Fibroblast of skin of right biceps (primary cell): ENCODE measurements around the gene EVI5.

Experiments
- DNase-seq: peaks from one replicate; pipeline ENCODE4 v3.0.0-alpha.2; 2013

EVI5 gene

DNA sequence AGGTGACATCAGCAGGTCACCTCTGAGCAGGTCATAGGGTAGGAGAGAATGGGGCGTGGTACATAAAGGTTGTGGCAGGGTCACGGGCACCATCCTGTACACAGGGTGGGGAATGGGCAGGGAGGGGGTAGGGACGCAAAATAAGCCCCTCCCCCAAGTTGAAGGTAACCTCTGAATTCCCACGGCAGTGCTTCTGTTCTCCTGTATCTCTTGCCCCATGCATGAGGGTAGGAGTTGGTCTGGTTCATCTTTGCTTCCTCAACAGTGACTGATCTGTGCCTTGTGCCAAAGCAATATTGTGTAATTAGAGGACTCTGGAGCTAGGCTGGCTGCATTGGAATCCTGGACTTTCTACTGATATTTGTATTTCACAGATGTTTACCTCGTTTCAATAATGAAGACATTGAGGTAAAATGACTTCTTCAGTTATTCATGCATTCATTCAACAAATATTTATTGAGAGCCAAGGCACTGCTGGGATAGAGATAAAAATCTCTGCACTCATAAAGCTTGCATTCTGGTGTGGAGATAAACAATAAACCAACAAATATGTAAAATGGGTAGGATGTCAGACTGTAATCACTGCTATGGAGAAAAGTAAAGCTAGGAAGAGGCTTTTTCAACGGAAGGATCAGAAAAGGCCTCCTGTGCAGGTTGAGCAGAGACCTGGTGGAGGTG is 279.8 kb downstream of the EVI5 start:
- no peak for DNase-seq

DNA sequence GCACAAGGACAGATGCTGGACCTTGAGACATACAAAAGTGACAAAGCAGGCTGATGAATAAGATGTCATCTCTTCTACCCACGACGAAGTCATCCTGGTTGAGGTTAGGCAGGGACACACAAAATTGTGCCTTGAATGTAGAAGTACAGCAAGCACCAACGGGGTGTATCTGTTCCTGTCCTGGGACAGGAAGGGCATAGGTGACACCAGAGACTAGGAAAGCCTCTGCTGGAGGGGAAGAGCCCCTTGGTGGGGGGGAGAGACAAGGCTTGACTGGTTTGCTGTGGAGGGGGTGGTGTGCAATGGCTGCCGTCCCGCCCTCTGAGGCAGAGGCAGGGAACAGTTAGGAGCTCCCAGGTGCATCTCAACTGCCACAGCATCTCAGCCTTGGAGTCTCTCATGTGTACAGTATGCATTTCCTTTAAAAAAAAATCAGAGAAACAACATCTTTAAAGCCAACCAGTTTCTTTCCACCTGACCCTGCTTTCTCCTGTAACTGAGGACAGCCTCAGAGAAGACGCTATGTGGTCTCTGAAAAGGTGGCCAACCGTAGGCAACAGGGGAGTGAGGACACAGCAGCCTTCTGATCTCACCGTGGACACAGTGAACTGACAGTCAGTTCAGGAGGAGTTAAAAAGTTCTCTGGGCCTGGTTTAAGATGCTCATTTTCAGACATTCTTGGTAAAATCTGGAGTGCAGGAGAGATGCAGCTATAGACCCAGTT is 280.5 kb downstream of the EVI5 start:
- DNase-seq, result no peak

DNA sequence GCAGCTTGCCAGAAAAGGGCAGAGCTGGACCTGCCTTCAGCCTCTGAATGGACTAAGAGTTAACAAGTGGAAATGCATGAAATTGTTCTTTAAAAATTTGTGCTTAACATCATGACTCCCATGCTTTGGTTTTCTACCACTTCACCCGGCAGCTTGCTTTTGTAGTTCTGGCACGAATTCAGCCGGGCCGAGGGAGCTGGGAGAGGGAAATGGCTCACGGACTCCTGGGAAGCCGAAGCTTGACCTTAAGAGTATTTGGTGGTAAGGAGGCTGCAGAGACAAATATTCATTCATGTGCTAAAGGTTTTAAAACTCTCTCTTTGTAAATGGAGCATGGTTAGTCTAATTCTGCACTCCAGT is 281.0 kb downstream of the EVI5 start:
- DNase-seq, result no peak

DNA sequence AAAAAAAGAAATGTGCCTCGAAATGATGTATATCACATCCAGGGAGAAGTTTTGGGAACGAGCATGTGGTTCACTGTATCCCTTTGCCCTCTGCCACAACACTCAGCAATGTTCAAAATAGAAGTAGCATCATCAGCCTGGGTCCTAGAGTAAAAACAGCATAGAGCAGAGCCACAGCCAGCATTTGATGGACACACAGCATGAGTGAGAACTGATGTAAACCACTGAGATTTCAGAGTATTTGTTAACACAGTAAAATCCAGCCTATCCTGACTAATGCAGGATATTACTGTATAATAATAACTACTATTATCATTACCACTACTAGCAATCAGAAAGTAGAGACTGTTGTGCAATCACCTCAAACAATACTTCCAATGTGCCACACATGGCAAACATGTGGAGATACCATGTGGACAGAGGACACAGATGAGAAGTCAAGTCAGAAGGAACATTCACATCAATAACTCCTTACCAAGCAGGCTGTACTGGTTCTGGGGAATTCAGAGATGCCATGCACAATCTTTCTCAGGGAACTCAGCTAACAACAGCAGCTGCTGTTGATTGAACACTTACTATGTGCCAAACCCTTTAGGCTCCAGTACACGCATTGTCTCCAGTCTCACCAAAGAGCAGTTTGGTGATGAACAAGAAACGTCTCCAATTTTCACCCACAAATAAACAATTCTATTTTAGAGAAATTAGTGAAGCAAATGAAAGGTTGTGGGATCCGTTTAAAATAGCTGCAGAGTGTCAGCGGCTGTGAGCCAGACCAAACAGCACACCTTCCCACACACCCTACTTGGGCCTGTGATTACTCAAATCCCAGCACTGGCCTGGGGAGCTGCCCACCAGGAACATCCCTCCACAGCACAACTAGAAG is 281.6 kb downstream of the EVI5 start:
- no peak for DNase-seq

DNA sequence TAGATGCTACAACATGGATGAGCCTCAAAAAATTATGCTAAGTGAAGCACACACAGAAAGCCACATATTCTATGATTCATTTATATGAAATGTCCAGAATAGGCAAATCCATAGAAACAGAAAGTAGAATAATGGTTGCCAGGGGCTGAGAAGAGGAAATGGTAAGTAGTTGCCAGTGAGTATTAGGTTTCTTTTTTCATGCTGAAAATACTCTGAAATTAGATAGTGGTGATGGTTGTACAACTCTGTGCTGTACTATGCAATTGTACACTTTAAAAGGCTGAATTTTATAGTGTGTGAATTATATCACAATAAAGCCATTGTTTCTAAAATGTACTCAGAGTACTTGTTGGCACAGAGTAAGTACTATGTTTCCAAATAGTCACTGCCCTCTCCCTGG is 282.7 kb downstream of the EVI5 start:
- peak; percentile 63 for DNase-seq

DNA sequence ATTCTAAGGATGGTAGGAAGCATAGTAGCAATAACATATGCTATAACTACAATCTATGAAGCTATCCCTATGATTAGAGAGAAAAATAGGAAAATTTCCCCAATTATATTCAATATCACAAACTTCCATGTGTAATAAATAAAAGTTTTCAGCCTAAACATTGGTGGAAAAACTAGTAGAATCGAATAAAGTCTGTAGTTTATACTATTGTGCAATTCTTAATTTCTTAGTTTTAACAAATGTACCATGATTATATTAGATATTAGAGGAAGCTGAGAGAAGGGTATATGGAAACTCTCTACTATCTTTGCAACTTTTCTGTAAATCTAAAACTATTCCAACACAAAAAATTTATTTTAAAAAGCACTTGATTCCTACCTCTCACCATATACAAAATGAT is 284.4 kb downstream of the EVI5 start:
- DNase-seq, result no peak

DNA sequence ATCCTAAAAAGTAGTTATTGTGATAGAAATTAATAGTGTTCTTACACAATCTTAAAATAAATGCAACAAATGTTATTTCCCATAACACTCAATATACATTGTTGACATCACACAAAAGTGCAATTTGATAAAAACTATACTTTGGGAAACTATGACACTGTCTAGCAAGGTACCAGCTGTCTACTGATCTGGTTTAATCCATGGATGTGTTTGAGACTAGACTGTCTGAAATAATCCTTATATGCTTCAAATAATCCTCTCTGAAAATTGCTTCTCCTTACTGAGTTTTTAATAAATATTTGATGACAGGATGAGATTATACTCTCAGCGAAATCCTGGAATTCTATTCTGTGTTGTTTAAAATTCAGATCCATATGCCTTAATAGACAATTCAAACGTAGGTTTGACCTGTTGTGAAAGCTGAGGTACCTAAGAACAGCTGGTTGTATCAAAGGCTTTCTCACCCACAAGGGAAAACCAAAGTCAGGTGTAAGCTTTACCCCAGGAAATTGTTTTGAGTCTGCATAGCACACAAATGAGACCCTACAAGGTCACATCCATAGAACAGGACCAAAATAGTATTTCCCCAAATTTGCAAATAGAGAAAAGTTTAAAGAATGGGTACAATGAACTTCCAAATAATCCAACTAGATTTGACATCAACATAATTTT is 289.4 kb downstream of the EVI5 start:
- DNase-seq, result no peak

DNA sequence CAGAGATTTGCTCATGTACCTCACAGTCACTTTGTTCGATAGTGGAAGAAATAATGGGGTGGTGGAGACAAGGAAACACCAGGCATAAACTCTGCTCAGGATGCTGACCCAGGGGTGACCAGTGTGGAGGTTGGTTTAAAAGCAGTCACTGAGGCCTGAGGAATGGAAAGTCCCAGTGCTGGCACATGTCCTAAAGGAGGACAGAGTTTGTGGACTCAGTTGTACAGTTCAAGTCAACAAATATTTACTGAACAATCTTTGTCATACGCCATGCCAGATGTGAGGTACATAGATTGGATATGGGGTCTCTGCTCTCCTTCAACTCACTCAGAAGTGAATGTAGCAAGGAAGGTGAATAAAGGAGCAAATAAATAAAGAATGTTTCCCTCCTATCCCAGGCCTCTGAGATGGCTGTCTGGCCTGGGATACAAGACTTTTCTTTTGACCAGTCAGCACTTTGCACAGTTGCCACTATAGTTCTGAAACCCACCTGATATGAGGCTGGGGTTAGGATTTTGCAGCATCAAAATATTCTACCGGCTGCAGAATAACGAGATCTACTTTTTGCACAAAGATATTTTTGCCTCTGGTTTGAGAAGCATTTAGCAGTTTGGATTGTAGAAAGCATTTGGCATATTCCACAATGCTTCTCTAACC is 290.3 kb downstream of the EVI5 start:
- DNase-seq, result no peak

DNA sequence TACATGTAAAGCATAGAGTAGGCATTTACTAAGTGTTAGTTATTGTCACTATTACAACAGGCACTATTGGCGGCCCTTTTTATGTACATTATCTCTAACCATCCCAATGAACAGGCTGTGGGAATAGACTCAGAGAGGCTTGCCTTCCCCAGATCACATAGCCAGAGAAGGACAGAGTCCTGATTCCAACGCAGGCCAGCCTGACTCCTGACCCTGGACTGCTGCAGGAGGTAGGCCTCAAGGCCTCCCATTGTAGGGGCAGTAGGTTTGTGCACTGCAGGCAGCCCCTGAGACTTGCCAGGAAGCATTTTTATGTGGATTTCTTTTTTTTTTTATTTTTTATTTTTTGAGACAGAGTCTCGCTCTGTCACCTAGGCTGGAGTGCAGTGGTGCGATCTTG is 291.8 kb downstream of the EVI5 start:
- DNase-seq, result no peak

DNA sequence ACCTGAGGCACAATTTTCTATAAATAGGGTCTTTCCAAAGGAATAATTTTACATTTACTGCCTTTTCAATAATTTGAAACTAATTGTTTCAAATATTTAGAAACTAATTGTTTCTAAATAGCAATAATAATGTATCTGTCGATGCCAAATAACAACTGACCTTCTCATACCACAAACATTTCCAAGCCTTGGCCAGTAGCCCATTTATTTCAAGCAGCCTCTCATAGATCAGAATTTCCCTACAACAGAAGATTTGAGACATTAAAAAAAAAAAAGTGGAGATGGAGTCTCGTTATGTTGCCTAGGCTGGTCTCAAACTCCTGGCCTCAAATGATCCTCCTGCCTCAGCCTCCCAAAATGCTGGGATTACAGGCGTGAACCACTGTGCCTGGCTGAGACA is 296.1 kb downstream of the EVI5 start:
- no peak for DNase-seq

DNA sequence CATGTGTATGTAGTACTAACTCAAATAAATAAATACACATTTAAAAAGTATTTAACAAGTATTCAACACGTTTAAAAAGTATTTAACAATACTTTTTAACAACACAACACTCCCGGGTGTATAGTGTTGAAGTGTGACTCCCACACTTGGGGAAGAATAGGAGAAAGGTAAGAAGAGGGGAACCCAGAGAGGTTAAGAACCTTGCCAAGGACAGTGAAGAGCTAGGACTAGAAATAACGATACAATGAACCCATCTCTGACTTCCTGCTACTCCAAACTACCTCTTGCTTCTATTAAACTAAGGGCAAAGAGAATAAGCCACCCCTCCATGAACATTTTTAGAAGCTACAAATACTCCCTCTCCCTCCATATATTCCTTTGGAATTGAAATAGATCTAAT is 296.5 kb downstream of the EVI5 start:
- no peak for DNase-seq

DNA sequence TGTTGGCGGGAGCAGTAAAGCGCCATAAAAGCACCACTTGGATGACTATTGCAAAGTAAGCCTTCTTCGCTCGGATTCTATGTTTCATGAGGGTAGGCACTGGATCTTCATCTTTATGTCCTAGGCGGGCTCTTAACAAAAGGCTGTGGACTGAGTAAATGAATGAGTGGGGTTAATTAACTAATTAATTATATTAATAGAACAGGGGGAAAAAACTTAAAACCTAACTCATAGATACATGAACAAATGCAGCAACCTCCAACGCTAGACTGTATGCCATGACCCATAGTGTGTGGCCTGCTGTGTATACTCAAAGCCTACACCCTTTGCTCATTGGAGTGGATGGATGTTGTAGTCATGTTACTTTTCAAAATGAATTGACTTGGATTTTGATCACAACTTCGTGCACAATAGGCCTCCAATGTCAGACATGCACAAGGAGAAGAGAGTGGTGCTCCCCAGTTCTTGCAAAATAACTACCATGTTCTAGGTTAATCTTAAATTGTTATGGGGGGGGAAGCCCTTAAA is 297.8 kb downstream of the EVI5 start:
- no peak for DNase-seq

DNA sequence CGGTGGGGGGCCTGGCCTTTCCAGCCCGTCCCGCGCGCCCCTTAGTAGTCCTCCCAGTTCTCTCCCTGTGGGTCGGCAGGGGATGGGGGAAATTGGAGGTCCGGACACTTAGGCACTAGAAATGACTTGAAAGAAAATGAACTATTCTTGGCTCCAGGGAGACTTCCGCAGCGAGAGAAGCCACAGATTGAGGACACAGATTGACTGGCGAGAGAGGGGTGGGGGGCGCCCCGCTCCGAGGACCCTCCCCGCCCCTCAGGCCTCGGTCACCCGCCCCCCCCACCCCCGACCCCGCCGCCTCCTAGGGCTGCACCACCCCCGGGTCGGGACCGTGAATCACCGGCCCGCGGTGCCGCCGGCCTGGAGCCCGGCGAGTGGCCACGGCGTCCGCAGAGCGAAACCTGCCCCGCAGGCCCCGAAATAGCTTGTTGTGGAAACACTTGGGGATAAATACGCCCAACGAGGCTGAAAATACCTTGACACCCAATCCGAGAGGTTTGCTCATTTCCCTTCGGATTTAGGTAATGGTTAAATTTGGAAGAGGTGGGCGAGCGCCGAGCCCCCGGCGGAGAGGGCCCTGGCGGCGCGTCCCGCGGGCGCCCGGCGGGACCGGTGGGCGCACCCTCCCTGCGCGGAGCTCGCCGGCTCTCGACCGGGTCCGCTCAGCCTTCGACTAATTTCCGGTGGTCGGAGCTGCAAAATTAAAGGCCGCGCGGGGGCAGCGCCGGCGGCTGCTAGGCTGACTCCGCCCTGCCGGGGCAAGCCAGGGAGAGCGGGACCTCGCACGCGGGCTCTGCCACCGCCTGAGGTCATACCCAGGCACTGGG is 298.4 kb downstream of the EVI5 start, which contains the start of gene GFI1:
Gene GFI1 (minus strand): TSS at position 675 of the 827 bp plus-strand sequence. CDS start 3,438 bp downstream, outside the sequence.
- no peak for DNase-seq

DNA sequence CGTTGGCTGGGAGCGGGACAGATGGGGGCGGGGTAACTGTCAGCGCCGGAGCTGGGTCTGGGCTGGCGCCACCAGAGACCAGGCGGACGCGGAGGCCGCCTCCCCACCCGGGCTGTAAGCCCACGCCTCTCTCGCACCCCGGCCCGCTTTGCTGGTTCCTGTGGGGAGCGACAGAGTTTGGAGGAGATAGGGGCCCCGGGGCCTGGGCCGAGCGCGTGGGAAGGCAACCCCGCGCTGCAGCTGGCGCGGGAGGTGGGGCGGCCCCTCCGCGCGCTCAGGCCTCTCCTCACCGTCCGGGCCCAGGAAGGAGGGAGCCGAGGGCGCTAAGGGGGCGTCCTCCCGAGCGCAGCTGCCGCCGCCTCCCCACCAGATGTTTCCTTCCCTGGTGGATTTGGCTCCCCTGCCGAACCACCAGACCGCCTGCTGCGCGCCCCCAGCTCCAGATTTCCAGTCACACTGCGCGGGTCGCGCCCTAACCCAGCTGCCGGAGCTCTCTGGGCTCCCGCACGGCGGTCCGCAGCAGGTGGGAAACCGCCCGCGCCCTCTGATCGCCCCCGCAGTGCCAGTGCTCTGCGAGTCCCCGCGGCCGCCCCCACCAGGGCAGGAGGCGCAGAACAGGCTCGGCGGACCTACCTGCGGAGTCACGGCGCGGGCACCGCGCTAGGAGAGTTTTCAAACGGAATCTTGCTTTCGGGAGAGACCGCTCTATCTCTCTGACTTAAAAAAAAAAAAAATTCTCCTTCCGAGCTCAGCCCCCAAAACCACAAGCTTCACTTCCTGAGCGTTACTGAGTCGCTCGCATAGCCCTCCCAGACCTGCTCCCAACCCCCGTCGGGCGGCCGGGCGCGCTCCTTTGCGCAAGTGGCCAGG is 299.3 kb downstream of the EVI5 start:
- no peak for DNase-seq

DNA sequence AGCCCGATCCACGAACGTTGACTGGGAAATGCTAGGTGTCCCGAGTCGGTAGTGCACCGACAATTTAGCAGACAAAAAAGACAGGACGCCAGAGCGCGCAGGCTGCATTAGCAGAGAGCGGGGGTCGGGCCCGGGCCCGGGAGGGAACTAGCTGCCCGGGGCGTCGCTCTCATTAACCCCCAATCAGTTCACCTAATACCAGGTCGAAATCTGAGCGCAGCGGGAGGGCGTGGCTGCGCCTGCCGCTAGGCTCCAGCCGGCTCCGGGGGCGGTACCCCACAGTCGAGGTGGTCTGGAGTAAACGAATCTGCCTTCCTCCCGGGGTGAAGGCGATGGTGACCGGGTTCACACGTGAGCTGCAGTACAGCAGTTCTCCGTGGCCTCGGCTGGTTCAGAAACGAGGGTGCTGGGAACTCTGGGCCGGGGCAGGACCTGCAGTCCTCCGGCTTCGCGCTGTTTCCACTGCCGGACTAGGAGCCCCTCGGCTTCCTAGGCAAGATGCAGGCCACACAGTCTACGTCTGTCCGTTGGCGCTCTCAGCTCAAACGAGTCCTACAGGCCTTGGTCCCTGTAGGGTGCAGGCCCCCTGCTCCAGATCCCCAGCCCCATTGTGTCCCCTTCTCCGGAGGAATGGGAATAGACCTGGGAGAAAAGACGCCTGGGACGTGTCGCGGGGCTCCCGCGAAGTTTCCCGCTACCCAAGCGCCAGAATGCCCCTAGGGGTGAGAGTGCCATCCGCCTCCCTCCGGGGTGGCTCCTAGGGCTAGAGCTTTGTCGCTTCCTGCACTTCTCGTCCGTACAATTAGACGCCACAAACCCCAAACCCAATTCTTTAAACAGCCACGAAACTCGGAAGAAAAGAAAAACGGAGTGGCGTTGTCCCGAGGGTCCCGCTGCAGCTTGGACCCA is 300.2 kb downstream of the EVI5 start:
- no peak for DNase-seq

DNA sequence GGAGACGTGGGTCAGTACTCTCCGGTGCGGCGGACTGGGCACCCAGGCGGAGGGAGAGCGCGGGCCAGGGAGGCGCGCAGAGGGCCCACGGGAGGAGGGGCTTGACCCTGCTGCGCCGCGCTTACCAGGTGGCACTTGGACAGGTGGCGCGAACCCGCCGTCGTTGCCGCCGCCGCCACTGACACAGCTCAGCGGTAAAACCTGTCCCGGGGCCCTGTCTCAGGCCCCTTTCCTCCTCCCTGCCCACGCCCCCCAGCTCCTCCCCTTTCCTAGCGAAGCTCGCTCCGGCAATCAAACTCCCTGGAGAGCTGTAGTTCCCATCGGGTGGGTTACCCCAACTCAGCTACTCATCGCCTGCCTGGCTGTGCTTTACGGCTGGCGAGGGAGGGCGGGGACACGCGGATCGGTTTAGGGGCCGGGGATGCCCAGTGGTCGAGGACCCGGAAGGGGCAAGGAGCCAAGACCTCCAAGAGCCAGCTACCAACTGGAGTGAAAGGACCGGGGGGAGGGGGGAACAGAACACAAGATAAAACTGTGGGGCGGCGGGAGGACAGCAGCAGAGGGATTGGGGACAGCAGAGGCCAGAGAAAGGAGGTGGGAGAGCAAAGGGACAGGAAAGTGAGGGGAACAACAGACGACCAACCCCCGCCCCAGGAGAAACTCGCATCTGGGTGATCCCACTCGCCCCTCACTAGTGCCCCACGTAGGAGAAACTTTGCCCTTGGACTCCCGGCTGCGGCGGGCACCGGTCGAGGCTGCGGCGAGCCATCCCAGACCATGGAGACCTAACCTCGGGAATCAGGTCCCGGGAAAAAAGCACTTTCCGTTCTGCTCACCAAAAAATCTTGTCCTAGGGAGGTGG is 301.1 kb downstream of the EVI5 start:
- DNase-seq, result no peak

DNA sequence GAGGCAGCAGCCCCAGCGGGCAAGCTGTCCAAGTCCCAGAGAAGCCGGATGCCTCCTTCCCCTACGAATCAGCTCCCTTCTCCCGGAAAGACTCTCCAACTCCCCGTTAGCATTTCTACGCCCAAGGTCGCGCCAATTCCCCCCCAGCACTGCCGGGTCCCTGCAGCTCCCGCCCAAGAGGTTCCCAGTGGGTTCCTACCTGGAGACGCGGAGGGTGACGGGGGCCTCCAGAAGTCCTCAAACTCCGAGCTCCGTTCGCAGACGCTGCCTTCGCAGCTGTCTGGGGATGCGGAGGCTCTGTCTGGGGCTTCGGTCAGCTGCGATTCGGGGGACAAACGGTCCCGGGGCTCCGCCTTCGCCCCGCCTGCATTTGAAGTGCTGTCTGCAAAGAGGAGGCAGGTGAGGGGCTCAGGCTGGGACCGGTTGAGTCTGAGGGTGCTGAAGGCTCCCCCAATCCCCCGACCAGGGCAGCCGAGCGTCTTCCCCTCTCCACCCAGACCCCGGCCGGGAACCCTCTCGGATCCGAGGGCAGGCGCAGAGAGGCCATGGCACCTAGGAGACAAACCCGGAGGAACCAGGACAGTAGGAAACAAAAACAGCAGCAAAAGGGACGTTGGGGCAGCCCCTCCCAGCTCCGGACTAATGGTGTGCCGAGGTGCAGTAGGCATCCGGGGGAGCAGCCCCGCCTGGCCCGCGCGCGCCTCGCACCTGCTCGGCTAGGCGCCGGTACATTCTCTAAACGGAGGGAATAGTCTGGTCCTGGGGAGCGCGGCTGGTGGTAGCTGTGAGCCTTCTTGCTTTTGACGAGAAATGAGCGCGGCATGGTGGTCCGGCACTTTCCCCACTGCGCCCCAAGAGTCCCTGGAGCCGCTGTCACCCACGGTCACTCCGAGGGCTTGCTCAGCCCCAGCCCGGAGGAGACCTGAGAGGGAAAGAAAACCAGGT is 302.0 kb downstream of the EVI5 start:
- no peak for DNase-seq
